ENCODE data around the gene MRPS7.
"Not testable (repeated sequence)": the region's sequence is repeated elsewhere in the genome, so short reads cannot be mapped to it uniquely, and the experiment has no call there.

Gene MRPS7

GRCh38 chr17:75273977-75274708, 12.5 kb downstream of the MRPS7 start:
- Histone ChIP-seq H3K27me3 (replicated peaks in 2 of 5; ENCODE audit: control insufficient read depth in 4 of 5, insufficient read depth in 5 of 5, low read length in 4 of 5) (no peaks in the 10 kb centered on the region), H3K4me3 (ENCODE audit: control insufficient read depth in 1 of 7, extremely low read depth in 1 of 7, insufficient read depth in 4 of 7, low read depth in 2 of 7, low read length in 6 of 7) (no peak overlapping the region), H3K36me3 (ENCODE audit: control insufficient read depth in 4 of 4, insufficient read depth in 4 of 4, low read length in 3 of 4) (peaks cover 5 to 49% (median 32%) of the 10 kb centered on the region in 4 experiments), H3K9me3 (ENCODE audit: control extremely low read depth in 1 of 5, control insufficient read depth in 4 of 5, insufficient read depth in 2 of 5, low read depth in 1 of 5, low read length in 4 of 5) (no peaks in the 10 kb centered on the region), H3K4me1 (ENCODE audit: control extremely low read depth in 1 of 4, control insufficient read depth in 4 of 4, insufficient read depth in 4 of 4, low read length in 3 of 4) (peaks cover 0 to 33% (median 25%) of the 10 kb centered on the region in 4 experiments), H3K27ac (ENCODE audit: insufficient read depth in 1 of 2, low read depth in 1 of 2, low read length in 2 of 2, poor library complexity in 1 of 2, severe bottlenecking in 2 of 2) (no peak overlapping the region)
- no peak for DNase-seq
- ChIA-PET POLR2A (interaction anchor here (0.6 to 1.6 kb wide), 2 partner anchors 12 to 42 kb away, joined by 3 read pairs; partner anchors contain the start of genes GGA3 and MRPS7), CTCF (interaction anchor here (1.2 to 5.1 kb wide), 3 partner anchors 13 to 62 kb away, joined by 3 to 40 read pairs (median 4); partner anchors contain the start of genes GGA3 and MRPS7)
- WGBS (ENCODE audit: insufficient coverage), result 98% methylated on average over 7 of the region's 7 CpGs

GRCh38 chr17:75277664-75278071, 16.0 kb downstream of the MRPS7 start:
- no peak overlapping the region for H3K27ac ChIP-seq (ENCODE audit: insufficient read depth in 1 of 2, low read depth in 1 of 2, low read length in 2 of 2, poor library complexity in 1 of 2, severe bottlenecking in 2 of 2)
- POLR2A ChIA-PET, result no interaction called here
- peaks cover 0 to 8% (median 2%) of the 10 kb centered on the region in 4 experiments for H3K4me1 ChIP-seq (ENCODE audit: control extremely low read depth in 1 of 4, control insufficient read depth in 4 of 4, insufficient read depth in 4 of 4, low read length in 3 of 4)
- whole genome bisulfite sequencing (ENCODE audit: insufficient coverage), result 93% methylated on average over 2 of the region's 6 CpGs
- no peaks in the 10 kb centered on the region for H3K27me3 ChIP-seq (replicated peaks in 2 of 5; ENCODE audit: control insufficient read depth in 4 of 5, insufficient read depth in 5 of 5, low read length in 4 of 5)
- H3K4me3 ChIP-seq (ENCODE audit: control insufficient read depth in 1 of 7, extremely low read depth in 1 of 7, insufficient read depth in 4 of 7, low read depth in 2 of 7, low read length in 6 of 7), result no peak overlapping the region
- CTCF ChIA-PET, result interaction anchor here (1.0 kb wide), 1 partner anchor 33 kb away, joined by 3 read pairs; no protein-coding TSS in a partner anchor
- no peaks in the 10 kb centered on the region for H3K9me3 ChIP-seq (ENCODE audit: control extremely low read depth in 1 of 5, control insufficient read depth in 4 of 5, insufficient read depth in 2 of 5, low read depth in 1 of 5, low read length in 4 of 5)
- no peak for DNase-seq
- H3K36me3 ChIP-seq (ENCODE audit: control insufficient read depth in 4 of 4, insufficient read depth in 4 of 4, low read length in 3 of 4), result peaks cover 5 to 66% (median 45%) of the 10 kb centered on the region in 4 experiments

DNA sequence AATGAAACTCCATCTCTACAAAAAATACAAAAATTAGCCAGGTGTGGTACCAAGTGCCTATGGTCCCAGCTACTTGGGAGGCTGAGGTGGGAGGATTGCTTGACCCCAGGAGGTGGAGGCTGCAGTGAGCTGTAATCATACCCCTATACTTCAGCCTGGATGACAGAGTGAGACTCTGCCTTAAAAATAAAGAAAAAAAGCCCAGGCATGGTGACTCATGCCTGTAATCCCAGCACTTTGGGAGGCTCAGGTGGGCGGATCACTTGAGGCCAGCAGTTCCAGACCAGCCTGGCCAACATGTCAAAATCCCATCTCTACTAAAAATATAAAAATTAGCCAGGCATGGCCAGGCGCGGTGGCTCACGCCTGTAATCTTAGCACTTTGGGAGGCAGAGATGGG, 18.5 kb downstream of the MRPS7 start:
- CTCF ChIA-PET; DNase-seq; H3K27ac ChIP-seq (ENCODE audit: insufficient read depth in 1 of 2, low read depth in 1 of 2, low read length in 2 of 2, poor library complexity in 1 of 2, severe bottlenecking in 2 of 2); H3K4me3 ChIP-seq (ENCODE audit: control insufficient read depth in 1 of 7, extremely low read depth in 1 of 7, insufficient read depth in 4 of 7, low read depth in 2 of 7, low read length in 6 of 7); POLR2A ChIA-PET; H3K4me1 ChIP-seq (ENCODE audit: control extremely low read depth in 1 of 4, control insufficient read depth in 4 of 4, insufficient read depth in 4 of 4, low read length in 3 of 4); H3K27me3 ChIP-seq (replicated peaks in 2 of 5; ENCODE audit: control insufficient read depth in 4 of 5, insufficient read depth in 5 of 5, low read length in 4 of 5); H3K9me3 ChIP-seq (ENCODE audit: control extremely low read depth in 1 of 5, control insufficient read depth in 4 of 5, insufficient read depth in 2 of 5, low read depth in 1 of 5, low read length in 4 of 5): not testable (repeated sequence)
- WGBS (ENCODE audit: insufficient coverage), result 90% methylated on average over 2 of the region's 4 CpGs
- peaks cover 5 to 54% (median 34%) of the 10 kb centered on the region in 4 experiments for H3K36me3 ChIP-seq (ENCODE audit: control insufficient read depth in 4 of 4, insufficient read depth in 4 of 4, low read length in 3 of 4)

DNA sequence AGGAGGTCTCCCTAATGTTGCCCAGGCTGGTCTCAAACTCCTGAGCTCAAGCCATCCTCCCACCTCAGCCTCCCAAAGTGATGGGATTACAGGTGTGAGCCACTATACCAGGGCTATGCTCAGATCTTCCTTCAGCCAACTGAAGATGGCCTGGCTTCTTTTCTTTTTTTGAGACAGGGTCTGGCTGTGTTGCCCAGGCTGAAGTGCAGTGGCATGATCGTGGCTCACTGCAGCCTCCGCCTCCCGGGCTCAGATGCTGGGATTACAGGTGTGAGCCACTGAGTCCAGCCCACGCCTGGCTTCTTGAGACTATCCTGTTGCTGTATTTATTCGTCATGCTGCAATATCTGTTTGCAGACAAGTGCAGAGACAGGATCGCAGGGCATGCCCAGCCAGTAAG, 23.4 kb downstream of the MRPS7 start:
- ChIA-PET CTCF (interaction anchor here (0.6 to 2.3 kb wide), 5 partner anchors 9 to 127 kb away, joined by 3 to 10 read pairs (median 3); partner anchors contain the start of gene MIF4GD), POLR2A (no interaction called here)
- Histone ChIP-seq H3K36me3 (ENCODE audit: control insufficient read depth in 4 of 4, insufficient read depth in 4 of 4, low read length in 3 of 4) (peaks cover 6 to 50% (median 29%) of the 10 kb centered on the region in 4 experiments), H3K27me3 (replicated peaks in 2 of 5; ENCODE audit: control insufficient read depth in 4 of 5, insufficient read depth in 5 of 5, low read length in 4 of 5) (no peaks in the 10 kb centered on the region), H3K4me3 (ENCODE audit: control insufficient read depth in 1 of 7, extremely low read depth in 1 of 7, insufficient read depth in 4 of 7, low read depth in 2 of 7, low read length in 6 of 7) (no peak overlapping the region), H3K9me3 (ENCODE audit: control extremely low read depth in 1 of 5, control insufficient read depth in 4 of 5, insufficient read depth in 2 of 5, low read depth in 1 of 5, low read length in 4 of 5) (no peaks in the 10 kb centered on the region), H3K27ac (ENCODE audit: insufficient read depth in 1 of 2, low read depth in 1 of 2, low read length in 2 of 2, poor library complexity in 1 of 2, severe bottlenecking in 2 of 2) (no peak overlapping the region), H3K4me1 (ENCODE audit: control extremely low read depth in 1 of 4, control insufficient read depth in 4 of 4, insufficient read depth in 4 of 4, low read length in 3 of 4) (peaks cover 6 to 26% (median 11%) of the 10 kb centered on the region in 4 experiments)
- 95% methylated on average over 6 of the region's 6 CpGs for WGBS (ENCODE audit: insufficient coverage)
- DNase-seq, result no peak

- Histone ChIP-seq H3K9me3 (ENCODE audit: control extremely low read depth in 1 of 5, control insufficient read depth in 4 of 5, insufficient read depth in 2 of 5, low read depth in 1 of 5, low read length in 4 of 5) (no peaks in the 10 kb centered on the region), H3K27ac (ENCODE audit: insufficient read depth in 1 of 2, low read depth in 1 of 2, low read length in 2 of 2, poor library complexity in 1 of 2, severe bottlenecking in 2 of 2) (no peak overlapping the region), H3K27me3 (replicated peaks in 2 of 5; ENCODE audit: control insufficient read depth in 4 of 5, insufficient read depth in 5 of 5, low read length in 4 of 5) (no peaks in the 10 kb centered on the region), H3K4me3 (ENCODE audit: control insufficient read depth in 1 of 7, extremely low read depth in 1 of 7, insufficient read depth in 4 of 7, low read depth in 2 of 7, low read length in 6 of 7) (no peak overlapping the region), H3K4me1 (ENCODE audit: control extremely low read depth in 1 of 4, control insufficient read depth in 4 of 4, insufficient read depth in 4 of 4, low read length in 3 of 4) (peaks cover 8 to 34% (median 17%) of the 10 kb centered on the region in 4 experiments), H3K36me3 (ENCODE audit: control insufficient read depth in 4 of 4, insufficient read depth in 4 of 4, low read length in 3 of 4) (peaks cover 6 to 35% (median 19%) of the 10 kb centered on the region in 4 experiments)
- 99% methylated on average over 9 of the region's 9 CpGs for WGBS (ENCODE audit: insufficient coverage)
- no peak for DNase-seq
- ChIA-PET POLR2A (no interaction called here), CTCF (interaction anchor here (2.3 kb wide), 1 partner anchor 17 kb away, joined by 10 read pairs; the partner anchor contains the start of gene MIF4GD)
Measured at GRCh38 chr17:75287221-75287620, 25.5 kb downstream of the MRPS7 start.

DNA sequence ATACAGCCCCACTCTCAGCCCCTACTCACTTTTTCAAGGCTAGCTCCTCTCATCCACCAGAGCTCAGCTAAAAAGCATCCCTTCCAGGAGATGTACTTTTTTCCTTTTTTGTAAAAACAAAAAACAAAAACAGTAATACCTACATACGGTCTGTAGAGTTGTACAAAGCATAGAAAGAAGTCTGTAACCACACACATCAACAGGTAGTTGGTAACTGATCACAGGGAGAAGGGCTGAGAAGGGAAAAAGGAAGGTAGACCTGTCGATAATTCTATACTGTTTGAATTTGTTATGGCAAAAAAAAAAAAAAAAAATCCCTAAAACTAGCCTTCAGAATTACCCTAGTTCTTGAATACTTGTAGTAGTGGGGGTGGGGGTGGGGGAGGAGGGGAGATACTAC, 26.7 kb downstream of the MRPS7 start:
- ChIA-PET POLR2A (interaction anchor here (1.1 to 1.9 kb wide), 3 partner anchors 17 to 27 kb away, joined by 3 to 13 read pairs (median 5); partner anchors contain the start of genes GGA3, MIF4GD and MRPS7), CTCF (interaction anchor here (0.9 to 3.7 kb wide), 5 partner anchors 17 to 461 kb away, joined by 3 to 20 read pairs (median 4); partner anchors contain the start of gene MIF4GD)
- H3K36me3 ChIP-seq (ENCODE audit: control insufficient read depth in 4 of 4, insufficient read depth in 4 of 4, low read length in 3 of 4), result peaks cover 6 to 30% (median 16%) of the 10 kb centered on the region in 4 experiments
- no CpG with 5 or more reads among the region's 2 CpGs for WGBS (ENCODE audit: insufficient coverage)
- peak overlapping the region in 6 of 7 experiments; percentile 40 to 98 (median 96) for H3K4me3 ChIP-seq (ENCODE audit: control insufficient read depth in 1 of 7, extremely low read depth in 1 of 7, insufficient read depth in 4 of 7, low read depth in 2 of 7, low read length in 6 of 7)
- H3K9me3 ChIP-seq (ENCODE audit: control extremely low read depth in 1 of 5, control insufficient read depth in 4 of 5, insufficient read depth in 2 of 5, low read depth in 1 of 5, low read length in 4 of 5), result no peaks in the 10 kb centered on the region
- H3K27me3 ChIP-seq (replicated peaks in 2 of 5; ENCODE audit: control insufficient read depth in 4 of 5, insufficient read depth in 5 of 5, low read length in 4 of 5), result no peaks in the 10 kb centered on the region
- peaks cover 8 to 34% (median 17%) of the 10 kb centered on the region in 4 experiments for H3K4me1 ChIP-seq (ENCODE audit: control extremely low read depth in 1 of 4, control insufficient read depth in 4 of 4, insufficient read depth in 4 of 4, low read length in 3 of 4)
- H3K27ac ChIP-seq (ENCODE audit: insufficient read depth in 1 of 2, low read depth in 1 of 2, low read length in 2 of 2, poor library complexity in 1 of 2, severe bottlenecking in 2 of 2), result peak overlapping the region in 1 of 2 experiments; percentile 98
- DNase-seq, result no peak
